Measurements from ENCODE around the gene STRA6. TPM values are rescaled to one million over a fixed set of nuclear protein-coding genes. Genes with fewer than 3 reads are reported as not detected.

STRA6 gene
- total RNA-seq, 4 donors from 2014 or later, result 0.76 to 2.2 (median 1.5) TPM; not detected in 1

- H3K9me3 ChIP-seq, result no peaks in the 10 kb centered on the region
- H3K27ac ChIP-seq, result no peak overlapping the region
- no peaks in the 10 kb centered on the region for H3K36me3 ChIP-seq
- DNase-seq, result no peak
- H3K4me1 ChIP-seq, result peaks cover 3 to 14% (median 4%) of the 10 kb centered on the region in 3 donors
- 54 to 58% methylated on average over 5 of the region's 5 CpGs for WGBS, 2 donors
- H3K27me3 ChIP-seq, result peaks cover 0 to 16% (median 0%) of the 10 kb centered on the region in 4 donors
- H3K4me3 ChIP-seq, result no peak overlapping the region
- TF ChIP-seq POLR2A (IDR thresholded peaks at IDR 0.05), result no peak
- TF ChIP-seq, protein P1, sequence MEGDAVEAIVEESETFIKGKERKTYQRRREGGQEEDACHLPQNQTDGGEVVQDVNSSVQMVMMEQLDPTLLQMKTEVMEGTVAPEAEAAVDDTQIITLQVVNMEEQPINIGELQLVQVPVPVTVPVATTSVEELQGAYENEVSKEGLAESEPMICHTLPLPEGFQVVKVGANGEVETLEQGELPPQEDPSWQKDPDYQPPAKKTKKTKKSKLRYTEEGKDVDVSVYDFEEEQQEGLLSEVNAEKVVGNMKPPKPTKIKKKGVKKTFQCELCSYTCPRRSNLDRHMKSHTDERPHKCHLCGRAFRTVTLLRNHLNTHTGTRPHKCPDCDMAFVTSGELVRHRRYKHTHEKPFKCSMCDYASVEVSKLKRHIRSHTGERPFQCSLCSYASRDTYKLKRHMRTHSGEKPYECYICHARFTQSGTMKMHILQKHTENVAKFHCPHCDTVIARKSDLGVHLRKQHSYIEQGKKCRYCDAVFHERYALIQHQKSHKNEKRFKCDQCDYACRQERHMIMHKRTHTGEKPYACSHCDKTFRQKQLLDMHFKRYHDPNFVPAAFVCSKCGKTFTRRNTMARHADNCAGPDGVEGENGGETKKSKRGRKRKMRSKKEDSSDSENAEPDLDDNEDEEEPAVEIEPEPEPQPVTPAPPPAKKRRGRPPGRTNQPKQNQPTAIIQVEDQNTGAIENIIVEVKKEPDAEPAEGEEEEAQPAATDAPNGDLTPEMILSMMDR (IDR thresholded peaks at IDR 0.05), result no peak
- intact Hi-C loops (cut with DNase I), result no loop called here
Observed at GRCh38 chr15:74158855-74159650, 43.5 kb downstream of the STRA6 start.

DNA sequence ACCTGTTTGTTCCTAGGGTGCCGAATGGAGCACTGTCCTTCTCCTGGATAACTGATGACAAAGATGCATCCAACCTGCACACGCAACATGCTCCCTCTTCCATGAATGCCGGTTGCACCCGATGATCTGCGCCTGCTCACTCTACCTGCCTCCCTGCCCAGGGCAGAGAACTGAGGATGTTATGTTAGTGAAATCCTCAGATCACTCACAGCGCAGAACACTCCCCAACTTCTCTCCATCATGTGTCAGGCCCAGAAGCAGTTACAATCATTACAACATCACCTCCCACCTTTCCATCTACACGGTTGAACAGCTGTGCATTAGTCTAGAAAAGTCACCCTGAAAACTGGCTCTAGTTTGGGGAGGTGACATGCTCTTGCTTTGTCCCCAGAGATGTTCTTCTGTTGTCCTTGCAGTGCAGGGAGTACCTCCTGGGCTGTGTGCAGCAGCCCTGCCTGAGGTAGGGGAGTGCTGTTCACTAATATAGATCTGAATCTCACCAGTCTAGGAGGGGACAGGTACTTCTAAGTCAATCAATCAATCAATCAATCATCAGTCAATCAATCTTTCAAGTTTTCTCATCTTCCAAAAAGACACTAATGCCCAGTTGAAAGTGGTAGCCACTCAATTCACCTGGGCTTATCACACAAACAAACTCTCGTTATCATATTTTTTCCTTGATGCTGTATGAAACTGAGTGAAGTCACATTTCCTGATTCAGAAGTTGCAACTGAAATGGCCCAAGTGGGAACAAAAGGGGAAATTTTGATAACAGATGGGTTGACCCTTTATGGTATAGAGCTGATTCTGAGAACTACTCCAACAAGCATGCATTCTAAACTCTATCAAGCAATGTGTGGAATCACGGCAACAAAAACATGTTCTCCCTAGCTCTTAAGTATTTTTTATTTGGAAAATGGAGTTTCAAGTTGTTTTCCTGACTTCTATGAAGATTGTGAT, 44.4 kb downstream of the STRA6 start:
- intact Hi-C loops (cut with DNase I), result no loop called here
- Histone ChIP-seq H3K27me3 (peaks cover 0 to 8% (median 0%) of the 10 kb centered on the region in 4 donors), H3K4me1 (peaks cover 3 to 14% (median 4%) of the 10 kb centered on the region in 3 donors), H3K27ac (no peak overlapping the region), H3K9me3 (no peaks in the 10 kb centered on the region), H3K36me3 (no peaks in the 10 kb centered on the region), H3K4me3 (no peak overlapping the region)
- no peak for DNase-seq
- TF ChIP-seq, protein P1 (IDR thresholded peaks at IDR 0.05), result no peak
- no peak for TF ChIP-seq POLR2A (IDR thresholded peaks at IDR 0.05)
- WGBS, 2 donors, result 85 to 89% methylated on average over 8 to 9 of the region's 9 CpGs

DNA sequence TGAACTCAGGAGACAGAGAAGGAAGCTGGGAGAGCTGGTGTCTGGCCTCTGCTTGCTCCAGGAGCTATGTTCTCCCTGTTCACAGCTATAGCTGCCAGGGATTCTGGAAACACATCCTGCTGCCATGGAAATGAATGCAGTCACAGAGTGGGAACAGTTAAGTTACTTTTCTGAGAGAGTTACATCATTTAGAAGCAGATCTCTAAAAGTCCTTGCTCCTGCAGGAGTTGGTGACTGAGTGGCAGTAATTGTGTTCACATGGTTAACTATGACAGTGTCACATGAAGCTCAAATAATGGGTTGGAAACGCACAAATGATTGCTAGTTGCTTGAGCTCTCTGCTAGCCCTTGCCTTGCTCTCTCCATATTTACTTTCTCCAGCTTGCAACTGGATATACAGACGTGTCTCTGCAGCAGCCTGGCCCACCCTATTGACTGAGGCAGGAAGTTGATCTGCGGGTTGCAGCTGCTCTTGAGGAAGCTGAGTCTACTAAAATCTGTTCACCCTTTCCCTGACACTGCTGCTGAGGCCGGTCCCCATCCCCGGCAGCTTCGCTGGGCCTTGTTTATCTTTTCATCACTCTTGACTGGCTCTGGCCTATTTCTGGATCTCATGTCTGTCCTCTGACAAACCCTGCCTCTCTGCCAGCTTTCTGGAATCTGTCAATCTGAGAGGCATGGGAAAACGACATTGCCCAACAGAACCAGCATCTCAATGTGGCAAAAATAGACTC, 45.7 kb downstream of the STRA6 start:
- WGBS, 2 donors, result 26 to 28% methylated on average over 6 to 7 of the region's 7 CpGs
- Histone ChIP-seq H3K36me3 (no peaks in the 10 kb centered on the region), H3K4me1 (peaks cover 3 to 14% (median 4%) of the 10 kb centered on the region in 3 donors), H3K9me3 (no peaks in the 10 kb centered on the region), H3K27me3 (no peaks in the 10 kb centered on the region), H3K4me3 (no peak overlapping the region), H3K27ac (peak overlapping the region in 2 of 4 donors; percentile 4 to 40)
- no peak for TF ChIP-seq POLR2A (IDR thresholded peaks at IDR 0.05)
- TF ChIP-seq, protein P1 (IDR thresholded peaks at IDR 0.05), result no peak
- intact Hi-C loops (cut with DNase I), result no loop called here
- DNase-seq, result no peak

GRCh38 chr15:74155766-74156417, 46.7 kb downstream of the STRA6 start:
- no peak overlapping the region for H3K27ac ChIP-seq
- WGBS, 2 donors, result 71 to 88% methylated on average over 13 to 14 of the region's 14 CpGs
- no peaks in the 10 kb centered on the region for H3K9me3 ChIP-seq
- no peak for DNase-seq
- intact Hi-C loops (cut with DNase I), result no loop called here
- peaks cover 3 to 14% (median 4%) of the 10 kb centered on the region in 3 donors for H3K4me1 ChIP-seq
- H3K36me3 ChIP-seq, result no peaks in the 10 kb centered on the region
- no peaks in the 10 kb centered on the region for H3K27me3 ChIP-seq
- TF ChIP-seq, protein P1 (IDR thresholded peaks at IDR 0.05), result no peak
- no peak for TF ChIP-seq POLR2A (IDR thresholded peaks at IDR 0.05)
- no peak overlapping the region for H3K4me3 ChIP-seq

All from esophagus squamous epithelium (tissue), 5 donors.